Left lobe of liver (tissue), 2 donors: Measurements from ENCODE around the gene IL22. TPM values are rescaled to one million over a fixed set of nuclear protein-coding genes. Genes with fewer than 3 reads are reported as not detected.

Experiments used
- ATAC-seq: fragments of 200-7000 bp; cut with Tn5 transposase; one replicate; pipeline ENCODE4 v1.9.1; 2020; ENCODE audit warnings: mild to moderate bottlenecking, moderate library complexity
- DNase-seq: peaks from one replicate; pipeline ENCODE4 v3.0.0-alpha.2; 2020; ENCODE audit warnings: low spot score
- total RNA-seq: library from RNA; stranded (reverse); gene quantifications from one replicate; pipeline ENCODE4 v1.2.1, GENCODE V29; 2021
- donor health status: DM: no; HTN: no; CAD: no; lungs with moderate emphysema.
- donor health status: DM: no; HTN: yes; CAD: no.

The IL22 gene
- total RNA-seq, 1 donor from 2014 or later, result not detected

GRCh38 chr12:68264857-68265256 lies 11.5 kb upstream of the IL22 start:
- DNase-seq (no peak), ATAC-seq (no peak)

- no peak for ATAC-seq
- DNase-seq, result no peak
Measured at GRCh38 chr12:68264158-68264855, 10.9 kb upstream of the IL22 start.

- no peak for ATAC-seq
- DNase-seq, result no peak
Measured at GRCh38 chr12:68263366-68263765, 10.0 kb upstream of the IL22 start.

GRCh38 chr12:68261896-68262295 lies 8.5 kb upstream of the IL22 start:
- DNase-seq (no peak), ATAC-seq (no peak)

GRCh38 chr12:68260153-68260552 lies 6.7 kb upstream of the IL22 start:
- ATAC-seq (no peak), DNase-seq (no peak)

GRCh38 chr12:68259318-68259940 lies 6.0 kb upstream of the IL22 start:
- DNase-seq (no peak), ATAC-seq (no peak)

- ATAC-seq (no peak), DNase-seq (no peak)
Measured at GRCh38 chr12:68252077-68252476, 1.3 kb downstream of the IL22 start.

- no peak for DNase-seq
- no peak for ATAC-seq
Measured at GRCh38 chr12:68250454-68250853, 3.0 kb downstream of the IL22 start.

GRCh38 chr12:68247785-68248184 lies 5.6 kb downstream of the IL22 start:
- ATAC-seq (no peak), DNase-seq (no peak)

GRCh38 chr12:68246350-68246749 lies 7.1 kb downstream of the IL22 start:
- no peak for ATAC-seq

GRCh38 chr12:68245180-68246021 lies 8.0 kb downstream of the IL22 start:
- ATAC-seq (no peak), DNase-seq (no peak)

More at GRCh38 chr12:68246350-68246749, 7.1 kb downstream of the IL22 start:
- DNase-seq, result no peak

- no peak for DNase-seq
- no peak for ATAC-seq
Measured at GRCh38 chr12:68242777-68243176, 10.6 kb downstream of the IL22 start.

- peak; percentile 67 for ATAC-seq
Measured at GRCh38 chr12:68240975-68241374, 12.4 kb downstream of the IL22 start.

GRCh38 chr12:68240079-68240478 lies 13.3 kb downstream of the IL22 start:
- no peak for ATAC-seq
- no peak for DNase-seq

More at GRCh38 chr12:68240975-68241374, 12.4 kb downstream of the IL22 start:
- no peak for DNase-seq

- no peak for ATAC-seq
- DNase-seq, result no peak
Measured at GRCh38 chr12:68239309-68239982, 14.0 kb downstream of the IL22 start.

GRCh38 chr12:68237619-68238018 lies 15.8 kb downstream of the IL22 start:
- DNase-seq, result no peak
- ATAC-seq, result no peak

- DNase-seq, result no peak
- peak; percentile 64 for ATAC-seq
Measured at GRCh38 chr12:68237078-68237477, 16.3 kb downstream of the IL22 start.

GRCh38 chr12:68236421-68237059 lies 16.9 kb downstream of the IL22 start:
- ATAC-seq (peak; percentile 95), DNase-seq (peak; percentile 51)

- ATAC-seq (no peak), DNase-seq (no peak)
Measured at GRCh38 chr12:68235576-68235975, 17.8 kb downstream of the IL22 start.

GRCh38 chr12:68234140-68234539 lies 19.3 kb downstream of the IL22 start:
- ATAC-seq, result no peak
- DNase-seq, result no peak

GRCh38 chr12:68233498-68233897 lies 19.9 kb downstream of the IL22 start:
- no peak for DNase-seq
- no peak for ATAC-seq
